ES-I3 (cell line): ENCODE data around the gene DNER.
"Not testable (repeated sequence)": the region's sequence is repeated elsewhere in the genome, so short reads cannot be mapped to it uniquely, and the experiment has no call there.

Experiments used
- H3K36me3 ChIP-seq: 2 replicates; pipeline ENCODE4 v1.6.1; 2013; ENCODE audit warnings: mild to moderate bottlenecking, low read length, control low read depth, moderate library complexity; ENCODE audit not compliant: insufficient read depth
- H3K4me1 ChIP-seq: 2 replicates; pipeline ENCODE4 v1.6.1; 2013; ENCODE audit warnings: mild to moderate bottlenecking, control low read depth, low read length; ENCODE audit not compliant: insufficient read depth
- H3K9ac ChIP-seq: 2 replicates; pipeline ENCODE4 v1.6.1; 2013; ENCODE audit warnings: low read depth, mild to moderate bottlenecking, low read length, moderate library complexity
- H3K9me3 ChIP-seq: 2 replicates; pipeline ENCODE4 v1.6.1; 2013; ENCODE audit warnings: mild to moderate bottlenecking, low read length, moderate library complexity; ENCODE audit not compliant: control insufficient read depth, insufficient read depth

Gene DNER

GRCh38 chr2:229342376-229342775 lies 372.0 kb downstream of the DNER start:
- Histone ChIP-seq H3K4me1 (no peaks in the 10 kb centered on the region), H3K9me3 (no peaks in the 10 kb centered on the region)

GRCh38 chr2:229340086-229340760 lies 374.1 kb downstream of the DNER start:
- Histone ChIP-seq H3K9ac (no peak overlapping the region), H3K4me1 (no peaks in the 10 kb centered on the region), H3K9me3 (no peaks in the 10 kb centered on the region), H3K36me3 (no peaks in the 10 kb centered on the region)

More at GRCh38 chr2:229342376-229342775, 372.0 kb downstream of the DNER start:
- Histone ChIP-seq H3K9ac (no peak overlapping the region), H3K36me3 (no peaks in the 10 kb centered on the region)

- no peaks in the 10 kb centered on the region for H3K36me3 ChIP-seq
- H3K9me3 ChIP-seq = no peaks in the 10 kb centered on the region
- no peak overlapping the region for H3K9ac ChIP-seq
- no peaks in the 10 kb centered on the region for H3K4me1 ChIP-seq
Observed at GRCh38 chr2:229339618-229340017, 374.7 kb downstream of the DNER start.

GRCh38 chr2:229339171-229339570 lies 375.2 kb downstream of the DNER start:
- not testable (repeated sequence) for H3K9ac ChIP-seq, H3K4me1 ChIP-seq, H3K36me3 ChIP-seq, H3K9me3 ChIP-seq

- no peaks in the 10 kb centered on the region for H3K36me3 ChIP-seq
- H3K4me1 ChIP-seq = no peaks in the 10 kb centered on the region
- H3K9ac ChIP-seq = no peak overlapping the region
- H3K9me3 ChIP-seq = no peaks in the 10 kb centered on the region
Observed at GRCh38 chr2:229335877-229336346, 378.4 kb downstream of the DNER start.

- Histone ChIP-seq H3K4me1 (no peaks in the 10 kb centered on the region), H3K36me3 (no peaks in the 10 kb centered on the region), H3K9me3 (no peaks in the 10 kb centered on the region), H3K9ac (no peak overlapping the region)
Observed at GRCh38 chr2:229335330-229335729, 379.0 kb downstream of the DNER start.

- Histone ChIP-seq H3K4me1 (no peaks in the 10 kb centered on the region), H3K9me3 (no peaks in the 10 kb centered on the region), H3K36me3 (no peaks in the 10 kb centered on the region), H3K9ac (no peak overlapping the region)
Observed at GRCh38 chr2:229330952-229331351, 383.4 kb downstream of the DNER start.

- Histone ChIP-seq H3K9me3 (no peaks in the 10 kb centered on the region), H3K36me3 (no peaks in the 10 kb centered on the region), H3K9ac (no peak overlapping the region), H3K4me1 (no peaks in the 10 kb centered on the region)
Observed at GRCh38 chr2:229319558-229319957, 394.8 kb downstream of the DNER start.

GRCh38 chr2:229314117-229314516 lies 400.2 kb downstream of the DNER start:
- Histone ChIP-seq H3K9me3 (no peaks in the 10 kb centered on the region), H3K9ac (no peak overlapping the region), H3K4me1 (no peaks in the 10 kb centered on the region), H3K36me3 (no peaks in the 10 kb centered on the region)

- Histone ChIP-seq H3K4me1 (no peaks in the 10 kb centered on the region), H3K9me3 (no peaks in the 10 kb centered on the region), H3K36me3 (no peaks in the 10 kb centered on the region), H3K9ac (no peak overlapping the region)
Observed at GRCh38 chr2:229313591-229313990, 400.8 kb downstream of the DNER start.
